Measurements from ENCODE around the gene KIF12. TPM values are rescaled to one million over a fixed set of nuclear protein-coding genes. Genes with fewer than 3 reads are reported as not detected.

Gene KIF12
- total and polyA plus RNA-seq, 2 of the 8 experiments (the other 6 are each of a cell fraction or from before 2014, with no cell fraction given) = 2.9 to 3.9 TPM

DNA sequence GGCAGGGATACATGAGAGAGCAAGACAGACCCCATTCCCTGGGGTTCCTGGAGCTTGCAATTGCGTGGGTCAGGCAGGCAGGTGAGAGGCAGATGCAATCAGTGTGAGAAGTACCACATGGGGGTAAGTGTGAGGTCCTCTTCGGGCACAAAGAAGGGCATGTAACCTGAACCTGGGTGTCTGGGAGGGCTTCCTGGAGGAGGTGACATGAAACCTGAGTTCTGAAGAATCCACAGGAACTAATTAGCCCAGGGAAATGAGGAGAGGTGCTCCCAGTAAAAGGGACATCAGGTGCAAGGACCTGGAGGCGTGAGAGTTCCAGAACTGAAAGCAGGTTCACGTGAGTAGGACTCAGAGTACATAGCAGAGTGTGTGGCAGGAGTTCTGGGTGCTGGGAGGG is 23.5 kb downstream of the KIF12 start (continued):
- TF ChIP-seq, protein P1, sequence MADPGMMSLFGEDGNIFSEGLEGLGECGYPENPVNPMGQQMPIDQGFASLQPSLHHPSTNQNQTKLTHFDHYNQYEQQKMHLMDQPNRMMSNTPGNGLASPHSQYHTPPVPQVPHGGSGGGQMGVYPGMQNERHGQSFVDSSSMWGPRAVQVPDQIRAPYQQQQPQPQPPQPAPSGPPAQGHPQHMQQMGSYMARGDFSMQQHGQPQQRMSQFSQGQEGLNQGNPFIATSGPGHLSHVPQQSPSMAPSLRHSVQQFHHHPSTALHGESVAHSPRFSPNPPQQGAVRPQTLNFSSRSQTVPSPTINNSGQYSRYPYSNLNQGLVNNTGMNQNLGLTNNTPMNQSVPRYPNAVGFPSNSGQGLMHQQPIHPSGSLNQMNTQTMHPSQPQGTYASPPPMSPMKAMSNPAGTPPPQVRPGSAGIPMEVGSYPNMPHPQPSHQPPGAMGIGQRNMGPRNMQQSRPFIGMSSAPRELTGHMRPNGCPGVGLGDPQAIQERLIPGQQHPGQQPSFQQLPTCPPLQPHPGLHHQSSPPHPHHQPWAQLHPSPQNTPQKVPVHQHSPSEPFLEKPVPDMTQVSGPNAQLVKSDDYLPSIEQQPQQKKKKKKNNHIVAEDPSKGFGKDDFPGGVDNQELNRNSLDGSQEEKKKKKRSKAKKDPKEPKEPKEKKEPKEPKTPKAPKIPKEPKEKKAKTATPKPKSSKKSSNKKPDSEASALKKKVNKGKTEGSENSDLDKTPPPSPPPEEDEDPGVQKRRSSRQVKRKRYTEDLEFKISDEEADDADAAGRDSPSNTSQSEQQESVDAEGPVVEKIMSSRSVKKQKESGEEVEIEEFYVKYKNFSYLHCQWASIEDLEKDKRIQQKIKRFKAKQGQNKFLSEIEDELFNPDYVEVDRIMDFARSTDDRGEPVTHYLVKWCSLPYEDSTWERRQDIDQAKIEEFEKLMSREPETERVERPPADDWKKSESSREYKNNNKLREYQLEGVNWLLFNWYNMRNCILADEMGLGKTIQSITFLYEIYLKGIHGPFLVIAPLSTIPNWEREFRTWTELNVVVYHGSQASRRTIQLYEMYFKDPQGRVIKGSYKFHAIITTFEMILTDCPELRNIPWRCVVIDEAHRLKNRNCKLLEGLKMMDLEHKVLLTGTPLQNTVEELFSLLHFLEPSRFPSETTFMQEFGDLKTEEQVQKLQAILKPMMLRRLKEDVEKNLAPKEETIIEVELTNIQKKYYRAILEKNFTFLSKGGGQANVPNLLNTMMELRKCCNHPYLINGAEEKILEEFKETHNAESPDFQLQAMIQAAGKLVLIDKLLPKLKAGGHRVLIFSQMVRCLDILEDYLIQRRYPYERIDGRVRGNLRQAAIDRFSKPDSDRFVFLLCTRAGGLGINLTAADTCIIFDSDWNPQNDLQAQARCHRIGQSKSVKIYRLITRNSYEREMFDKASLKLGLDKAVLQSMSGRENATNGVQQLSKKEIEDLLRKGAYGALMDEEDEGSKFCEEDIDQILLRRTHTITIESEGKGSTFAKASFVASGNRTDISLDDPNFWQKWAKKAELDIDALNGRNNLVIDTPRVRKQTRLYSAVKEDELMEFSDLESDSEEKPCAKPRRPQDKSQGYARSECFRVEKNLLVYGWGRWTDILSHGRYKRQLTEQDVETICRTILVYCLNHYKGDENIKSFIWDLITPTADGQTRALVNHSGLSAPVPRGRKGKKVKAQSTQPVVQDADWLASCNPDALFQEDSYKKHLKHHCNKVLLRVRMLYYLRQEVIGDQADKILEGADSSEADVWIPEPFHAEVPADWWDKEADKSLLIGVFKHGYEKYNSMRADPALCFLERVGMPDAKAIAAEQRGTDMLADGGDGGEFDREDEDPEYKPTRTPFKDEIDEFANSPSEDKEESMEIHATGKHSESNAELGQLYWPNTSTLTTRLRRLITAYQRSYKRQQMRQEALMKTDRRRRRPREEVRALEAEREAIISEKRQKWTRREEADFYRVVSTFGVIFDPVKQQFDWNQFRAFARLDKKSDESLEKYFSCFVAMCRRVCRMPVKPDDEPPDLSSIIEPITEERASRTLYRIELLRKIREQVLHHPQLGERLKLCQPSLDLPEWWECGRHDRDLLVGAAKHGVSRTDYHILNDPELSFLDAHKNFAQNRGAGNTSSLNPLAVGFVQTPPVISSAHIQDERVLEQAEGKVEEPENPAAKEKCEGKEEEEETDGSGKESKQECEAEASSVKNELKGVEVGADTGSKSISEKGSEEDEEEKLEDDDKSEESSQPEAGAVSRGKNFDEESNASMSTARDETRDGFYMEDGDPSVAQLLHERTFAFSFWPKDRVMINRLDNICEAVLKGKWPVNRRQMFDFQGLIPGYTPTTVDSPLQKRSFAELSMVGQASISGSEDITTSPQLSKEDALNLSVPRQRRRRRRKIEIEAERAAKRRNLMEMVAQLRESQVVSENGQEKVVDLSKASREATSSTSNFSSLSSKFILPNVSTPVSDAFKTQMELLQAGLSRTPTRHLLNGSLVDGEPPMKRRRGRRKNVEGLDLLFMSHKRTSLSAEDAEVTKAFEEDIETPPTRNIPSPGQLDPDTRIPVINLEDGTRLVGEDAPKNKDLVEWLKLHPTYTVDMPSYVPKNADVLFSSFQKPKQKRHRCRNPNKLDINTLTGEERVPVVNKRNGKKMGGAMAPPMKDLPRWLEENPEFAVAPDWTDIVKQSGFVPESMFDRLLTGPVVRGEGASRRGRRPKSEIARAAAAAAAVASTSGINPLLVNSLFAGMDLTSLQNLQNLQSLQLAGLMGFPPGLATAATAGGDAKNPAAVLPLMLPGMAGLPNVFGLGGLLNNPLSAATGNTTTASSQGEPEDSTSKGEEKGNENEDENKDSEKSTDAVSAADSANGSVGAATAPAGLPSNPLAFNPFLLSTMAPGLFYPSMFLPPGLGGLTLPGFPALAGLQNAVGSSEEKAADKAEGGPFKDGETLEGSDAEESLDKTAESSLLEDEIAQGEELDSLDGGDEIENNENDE (IDR thresholded peaks at IDR 0.05; ENCODE audit: insufficient replicate concordance, low read length) = no peak
- TF ChIP-seq SAP30 (IDR thresholded peaks at IDR 0.05; ENCODE audit: insufficient read depth, insufficient replicate concordance, low read length) = no peak

All from H1 (cell line).